ENCODE data around the gene TEDC1.

The TEDC1 gene

DNA sequence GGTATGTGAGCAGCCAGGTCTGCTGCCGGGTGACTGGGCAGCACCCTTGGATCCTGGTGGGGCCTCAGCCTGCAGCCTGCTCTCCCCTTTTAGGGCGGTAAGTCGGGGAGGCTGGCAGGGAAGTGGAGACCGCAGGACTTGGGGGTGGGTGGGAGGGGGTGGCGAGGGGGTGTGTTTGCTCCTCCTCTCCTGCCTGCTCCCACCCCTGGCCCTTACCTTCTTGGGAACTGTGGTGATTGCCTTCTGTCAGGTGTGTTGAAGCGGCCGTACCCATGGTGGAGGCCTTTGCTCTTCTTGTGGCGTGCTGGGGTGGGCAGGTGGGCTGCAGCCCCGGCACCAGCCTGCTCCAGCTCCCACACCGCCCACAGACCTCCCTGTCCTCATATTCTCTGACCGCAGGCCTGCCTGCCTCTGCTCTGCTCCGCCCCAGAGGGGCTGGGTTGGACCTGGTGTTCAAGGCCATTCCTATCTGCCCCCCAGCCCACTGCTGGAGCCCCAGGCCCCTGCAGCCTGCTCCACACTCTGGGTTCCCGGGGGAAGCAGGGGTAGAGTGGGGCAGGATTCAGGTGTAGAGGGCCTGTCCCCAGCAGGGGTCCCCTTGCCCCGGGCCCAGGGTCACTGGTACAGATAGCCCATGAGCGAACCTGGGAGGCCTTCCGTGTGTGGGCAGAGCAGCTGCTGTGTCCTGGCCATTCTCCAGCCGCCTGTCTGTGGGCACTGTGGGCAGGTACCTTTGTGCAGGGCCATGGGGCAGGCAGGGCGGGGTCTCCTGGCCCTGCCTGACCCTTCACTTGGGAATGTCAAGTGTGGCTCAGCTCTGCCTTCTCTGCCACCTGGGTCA lies 5.2 kb downstream of the TEDC1 start:
- no peak for DNase-seq (ENCODE audit: low read depth)

DNA sequence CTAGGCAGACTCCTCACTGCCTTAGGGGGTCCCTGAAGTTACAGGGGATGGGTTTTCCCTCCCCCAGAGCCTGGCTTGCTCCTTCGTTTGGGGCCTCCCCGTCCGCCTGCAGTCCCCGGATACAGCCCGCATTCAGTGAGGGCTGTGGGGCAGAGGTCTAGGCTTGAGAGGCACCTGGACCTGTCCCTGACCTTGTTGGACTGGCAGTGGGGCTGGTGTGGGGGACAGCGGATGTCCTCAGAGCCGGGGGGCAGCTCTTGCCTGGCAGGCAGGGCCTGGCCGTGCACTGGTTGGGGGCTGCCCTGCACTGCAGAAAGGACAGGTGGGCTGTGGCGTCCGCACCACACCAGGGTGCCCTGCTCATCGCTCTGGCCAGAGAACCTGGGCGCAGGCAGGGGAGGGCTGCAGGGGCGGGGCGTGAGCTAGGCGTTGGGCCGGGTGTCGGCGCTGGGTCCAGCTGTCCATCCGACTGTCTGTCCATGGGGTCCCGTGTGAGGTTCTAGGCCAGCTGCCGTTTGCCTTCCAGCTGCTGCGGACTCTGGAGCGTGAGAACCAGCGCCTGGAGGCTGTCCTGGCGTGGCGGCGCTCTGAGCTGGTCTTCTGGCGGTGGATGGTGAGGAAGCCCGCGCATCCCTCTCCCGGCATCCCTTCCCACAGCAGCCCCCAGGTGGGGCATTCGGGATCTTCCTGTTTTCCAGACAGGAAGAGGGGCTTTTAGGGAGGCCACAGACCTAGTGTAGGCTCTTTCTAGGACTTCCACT lies 6.0 kb downstream of the TEDC1 start:
- DNase-seq (ENCODE audit: low read depth): no peak

DNA sequence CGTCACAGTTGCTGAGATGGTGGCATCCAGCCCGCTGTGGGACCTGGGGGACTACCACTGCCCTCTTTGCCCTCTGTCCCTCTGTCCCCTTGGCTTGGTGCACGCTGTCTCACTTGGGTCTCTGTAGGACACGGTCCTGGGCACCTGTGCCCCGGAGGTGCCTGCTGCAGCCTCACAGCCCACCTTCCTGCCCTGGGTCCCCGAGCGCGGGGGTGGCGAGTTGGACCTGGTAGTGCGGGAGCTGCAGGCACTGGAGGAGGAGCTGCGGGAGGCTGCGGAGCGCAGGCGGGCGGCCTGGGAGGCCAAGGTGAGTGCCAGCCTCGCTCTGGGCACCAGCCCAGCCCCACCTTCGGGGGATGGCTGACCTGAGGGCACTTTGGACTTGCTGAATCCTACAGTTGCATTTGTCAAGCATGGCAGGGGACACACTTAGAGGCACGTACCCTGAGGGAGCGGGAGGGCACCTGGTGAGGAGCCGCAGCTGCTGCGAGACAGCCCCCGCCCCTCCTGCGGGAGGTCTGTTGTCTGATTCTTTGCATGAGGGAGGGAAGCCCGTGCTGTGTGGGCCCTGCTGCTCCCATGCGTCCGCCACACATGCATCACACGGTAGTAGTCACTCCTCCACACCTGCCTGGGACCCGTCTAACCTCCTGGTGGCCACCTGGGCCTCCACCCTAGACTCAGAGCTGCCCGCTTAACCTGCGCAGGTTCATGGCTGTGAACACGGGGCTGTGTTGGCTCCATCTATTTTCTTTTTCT lies 6.8 kb downstream of the TEDC1 start:
- no peak for DNase-seq (ENCODE audit: low read depth)

DNA sequence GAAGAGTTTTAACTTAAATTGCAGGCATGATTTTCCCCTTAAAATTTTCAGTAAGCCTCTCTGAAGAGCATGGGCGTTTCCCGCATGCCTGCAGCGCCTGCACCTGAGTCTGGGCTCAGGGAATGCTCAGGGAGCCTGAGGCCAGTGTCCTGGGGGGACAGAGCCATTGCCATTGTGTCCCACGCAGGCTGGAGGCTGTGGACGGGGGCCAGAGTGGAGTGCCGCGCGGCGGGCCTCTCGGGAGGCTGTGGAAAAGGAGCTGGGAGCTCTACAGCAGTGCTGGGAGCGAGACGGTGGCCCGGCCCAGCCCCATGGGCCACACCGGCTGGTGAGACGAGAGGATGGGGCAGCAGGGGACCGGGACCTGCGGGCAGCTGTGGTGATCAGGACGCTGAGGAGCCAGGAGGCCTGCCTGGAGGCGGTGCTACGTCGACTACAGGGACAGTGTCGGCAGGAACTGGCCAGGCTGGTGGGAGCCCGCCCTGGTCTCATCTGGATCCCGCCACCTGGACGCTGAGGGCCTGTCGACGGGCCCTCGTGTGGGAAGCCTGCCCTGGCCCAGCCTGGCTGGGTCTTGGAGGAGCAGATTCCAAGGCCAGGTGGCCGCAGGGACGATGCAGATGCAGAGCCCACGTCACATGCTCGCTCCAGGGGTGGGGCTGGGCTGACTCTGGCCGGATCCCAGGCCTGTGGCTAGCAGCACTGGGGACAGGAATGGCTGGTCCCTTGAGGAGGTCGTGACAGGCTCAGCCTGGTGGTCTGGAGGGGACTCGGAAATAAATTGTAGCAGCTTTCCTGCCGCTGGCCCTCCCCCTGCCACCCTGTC lies 7.6 kb downstream of the TEDC1 start:
- DNase-seq (ENCODE audit: low read depth): no peak

DNA sequence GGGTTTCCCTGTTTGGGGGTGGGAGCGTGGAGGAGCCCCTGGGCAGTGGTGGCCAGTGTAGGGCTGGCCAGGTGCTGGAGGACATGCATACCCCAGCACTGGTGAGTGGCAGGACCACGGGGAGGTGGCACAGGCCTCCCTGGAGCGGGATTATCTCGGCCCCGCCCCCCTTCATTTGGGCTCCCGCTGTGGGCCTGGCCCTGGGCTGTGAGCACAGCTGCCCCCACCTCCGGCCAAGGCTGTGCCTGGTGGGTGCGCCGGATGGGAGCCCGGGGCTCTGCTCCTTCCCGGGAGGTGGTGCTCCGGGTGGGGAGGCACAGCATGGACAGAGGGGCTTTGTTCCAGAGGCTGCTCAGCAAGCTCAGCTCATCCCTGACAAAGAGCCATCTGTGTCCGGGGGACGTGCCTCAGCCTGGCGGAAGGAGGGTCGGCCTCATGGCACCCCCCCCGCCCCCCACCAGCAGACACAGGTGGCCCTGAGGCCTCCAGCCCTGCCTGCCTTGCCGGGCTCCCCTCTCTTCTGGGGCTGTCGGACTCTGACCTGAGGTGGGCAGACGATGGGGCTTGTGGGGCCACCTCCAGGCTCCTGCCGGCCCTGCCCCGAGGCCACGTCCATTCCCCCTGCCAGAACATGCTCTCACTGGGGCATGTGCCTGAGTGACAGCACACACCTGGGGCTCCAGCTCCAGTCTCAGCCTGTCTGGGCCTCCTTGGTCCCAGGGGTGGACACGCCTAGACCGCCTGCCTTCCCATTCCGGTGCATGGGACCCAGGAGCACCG lies 8.4 kb downstream of the TEDC1 start:
- DNase-seq (ENCODE audit: low read depth): no peak

DNA sequence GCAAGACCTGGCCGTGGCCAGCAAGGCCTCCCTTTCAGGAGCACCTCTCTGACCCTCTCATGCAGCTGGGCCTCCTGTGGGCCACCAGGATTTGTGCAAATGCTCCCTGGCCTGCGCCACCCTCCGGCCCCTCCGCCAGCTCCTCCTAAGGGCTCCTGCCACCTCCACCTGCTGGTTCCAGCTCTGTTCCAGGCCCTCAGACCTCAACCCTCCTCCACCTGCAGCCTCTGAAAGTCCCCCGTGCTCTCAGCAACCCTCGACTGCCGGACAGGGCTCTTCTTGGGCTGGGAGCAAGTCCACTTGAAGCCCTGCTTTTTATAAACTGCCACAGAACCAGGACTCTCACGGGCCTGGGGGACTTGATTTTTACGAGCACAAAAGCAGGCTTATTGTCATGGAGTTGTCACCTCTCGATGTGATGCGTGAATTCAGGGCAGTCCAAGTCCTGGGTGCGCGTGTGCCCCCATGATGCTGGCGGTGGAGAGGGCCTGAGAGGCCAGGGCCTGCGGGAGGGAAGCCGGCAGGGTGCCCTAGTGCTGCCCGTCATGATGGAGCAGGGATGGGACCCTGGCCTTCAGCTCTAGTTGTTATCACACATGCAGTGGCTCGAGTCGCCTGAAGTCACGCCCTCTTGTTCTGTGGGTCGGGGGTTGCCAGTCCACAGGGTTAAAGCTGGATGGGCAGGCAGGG lies 9.1 kb downstream of the TEDC1 start:
- no peak for DNase-seq (ENCODE audit: low read depth)

DNA sequence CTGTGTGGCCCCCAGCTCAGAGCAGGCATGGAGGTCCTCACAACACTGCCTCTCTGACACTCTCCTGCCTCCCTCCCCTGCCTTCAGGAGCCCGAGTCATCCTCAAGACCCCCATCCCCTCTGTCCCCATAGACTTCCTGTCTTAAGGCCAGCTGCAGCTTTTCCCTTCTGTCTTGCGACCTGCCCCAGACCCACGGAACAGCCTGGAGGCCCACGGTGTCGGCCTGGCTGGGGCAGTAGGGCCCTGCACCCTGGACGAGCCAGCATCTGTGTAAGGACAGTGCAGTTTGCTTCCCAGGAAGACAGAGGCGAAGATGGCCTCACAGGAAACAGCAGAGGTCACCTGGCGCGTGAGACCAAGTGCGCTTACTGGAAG lies 9.7 kb downstream of the TEDC1 start:
- DNase-seq (ENCODE audit: low read depth): no peak

DNA sequence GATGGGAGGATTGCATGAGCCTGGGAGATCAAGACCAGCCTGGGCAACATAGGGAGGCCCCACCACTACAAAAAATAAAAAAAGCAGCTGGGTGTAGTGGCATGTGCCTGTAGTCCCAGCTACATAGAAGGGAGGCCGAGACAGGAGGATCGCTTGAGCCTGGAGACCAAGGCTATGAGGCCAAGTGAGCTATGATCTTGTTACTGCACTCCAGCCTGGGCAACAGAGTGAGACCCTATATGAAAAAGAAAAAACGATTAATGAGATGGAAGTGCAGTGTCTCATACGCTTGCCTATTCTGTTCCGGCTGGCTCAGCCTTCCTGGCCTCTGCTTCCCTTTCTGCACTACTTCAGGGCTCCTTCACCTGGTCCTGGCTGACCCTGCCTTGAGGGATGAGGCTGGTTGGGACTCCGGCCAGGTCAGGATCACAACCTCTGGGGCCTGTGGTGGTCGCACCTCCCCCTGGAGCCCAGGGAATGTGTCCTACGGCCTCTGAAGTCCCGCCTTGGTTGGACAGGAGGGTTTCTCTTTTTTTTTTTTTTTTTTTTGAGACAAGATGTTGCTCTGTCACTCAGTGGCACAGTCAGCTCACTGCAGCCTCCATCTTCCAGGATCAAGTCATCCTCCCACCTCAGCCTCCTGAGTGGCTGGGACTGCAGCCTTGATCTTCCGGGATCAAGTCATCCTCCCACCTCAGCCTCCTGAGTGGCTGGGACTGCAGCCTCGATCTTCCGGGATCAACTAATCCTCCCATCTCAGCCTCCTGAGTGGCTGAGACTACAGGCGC lies 10.7 kb downstream of the TEDC1 start:
- DNase-seq (ENCODE audit: low read depth): no peak

DNA sequence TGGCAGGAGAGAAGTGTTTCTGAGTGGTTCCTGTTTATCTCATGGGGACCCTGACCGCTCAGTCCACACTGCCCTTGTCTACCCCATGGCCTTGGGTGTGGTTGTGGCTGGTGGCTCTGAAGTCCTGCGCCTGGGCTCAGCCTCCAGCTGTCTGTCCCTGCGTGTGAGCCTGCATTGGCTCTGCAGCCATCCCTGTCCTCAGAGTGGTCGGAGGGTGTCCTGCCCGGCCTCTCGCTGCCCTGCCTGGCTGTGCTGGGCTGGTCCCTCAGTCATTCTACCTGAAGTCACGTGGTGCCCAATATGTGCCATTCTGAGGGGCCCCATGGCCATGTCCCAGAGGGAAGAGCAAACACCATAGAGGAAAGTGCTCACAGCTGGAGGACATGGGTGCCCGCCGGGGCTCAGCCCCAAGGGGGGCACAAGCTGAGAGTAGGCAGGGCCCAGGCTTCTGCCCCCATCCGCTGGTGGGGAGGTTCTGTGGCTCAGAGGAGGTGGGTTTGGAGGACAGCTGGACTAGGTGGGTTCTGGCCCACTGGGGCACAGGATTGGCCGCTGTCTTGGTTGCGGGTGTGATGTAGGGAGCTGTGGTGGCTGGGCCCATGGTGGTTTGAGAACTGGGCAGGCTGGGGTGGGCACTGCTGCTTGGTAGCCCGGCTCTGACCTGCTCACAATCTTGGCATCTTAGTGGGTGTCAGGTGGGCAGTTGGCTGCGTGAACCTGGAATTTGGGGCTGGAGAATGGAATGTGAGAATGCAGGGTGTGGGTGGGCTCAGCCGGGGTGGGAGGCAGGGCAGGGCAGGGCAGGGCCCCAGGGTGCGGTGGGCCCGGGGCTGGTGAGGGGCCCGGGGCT lies 11.6 kb downstream of the TEDC1 start:
- no peak for DNase-seq (ENCODE audit: low read depth)

DNA sequence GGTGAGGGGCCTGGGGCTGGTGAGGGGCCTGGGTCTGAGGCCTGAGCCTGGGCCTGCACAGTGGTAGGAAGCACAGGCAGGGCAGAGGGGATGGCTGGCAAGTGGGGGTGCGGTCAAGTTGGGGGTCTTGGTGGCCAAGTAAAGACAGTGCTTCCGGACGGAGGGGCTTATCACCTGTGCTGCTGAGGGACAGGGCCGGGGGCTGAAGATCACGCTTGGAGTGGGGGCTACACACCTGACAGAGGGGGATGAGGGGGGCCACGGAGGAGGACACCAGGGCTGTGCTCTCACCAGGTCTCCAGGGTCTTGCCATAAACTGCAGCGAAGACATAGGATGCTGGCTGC lies 12.2 kb downstream of the TEDC1 start:
- DNase-seq (ENCODE audit: low read depth): no peak

DNA sequence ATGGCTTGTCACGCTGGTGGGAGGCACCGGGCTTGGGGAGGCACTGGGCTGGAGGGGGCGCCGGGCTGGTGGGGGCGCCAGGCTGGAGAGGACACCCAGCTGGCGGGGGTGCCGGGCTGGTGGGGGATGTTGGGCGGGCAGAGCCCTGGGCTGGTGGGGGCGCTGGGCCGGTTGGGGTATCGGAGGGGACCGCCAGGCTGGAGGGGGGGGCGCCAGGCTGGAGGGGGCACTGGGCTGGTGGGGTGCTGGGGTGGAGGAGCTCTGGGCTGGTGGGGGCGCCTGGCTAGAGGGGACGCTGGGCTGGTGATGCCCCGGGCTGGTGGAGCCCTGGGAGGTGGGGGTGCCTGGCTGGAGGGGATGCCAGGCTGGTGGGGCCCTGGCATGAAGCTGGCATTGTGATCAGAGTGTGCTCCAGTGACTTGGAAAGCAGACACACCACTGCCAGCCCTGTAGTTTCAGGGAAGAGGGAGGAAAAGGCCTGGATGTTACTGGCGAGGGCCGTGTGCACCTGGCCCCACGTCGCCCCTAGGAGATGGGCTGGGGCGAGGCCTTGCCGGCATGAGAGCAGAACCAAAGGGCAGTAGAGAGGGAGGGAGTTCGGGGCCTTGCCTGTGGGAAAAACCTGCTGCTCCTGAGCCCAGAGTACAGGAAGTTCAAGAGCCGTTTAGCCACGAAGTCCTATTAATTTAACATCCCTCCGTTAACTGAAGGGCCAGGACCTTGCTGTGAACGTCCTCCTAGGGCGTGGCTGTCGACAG lies 13.1 kb downstream of the TEDC1 start:
- DNase-seq (ENCODE audit: low read depth): no peak

DNA sequence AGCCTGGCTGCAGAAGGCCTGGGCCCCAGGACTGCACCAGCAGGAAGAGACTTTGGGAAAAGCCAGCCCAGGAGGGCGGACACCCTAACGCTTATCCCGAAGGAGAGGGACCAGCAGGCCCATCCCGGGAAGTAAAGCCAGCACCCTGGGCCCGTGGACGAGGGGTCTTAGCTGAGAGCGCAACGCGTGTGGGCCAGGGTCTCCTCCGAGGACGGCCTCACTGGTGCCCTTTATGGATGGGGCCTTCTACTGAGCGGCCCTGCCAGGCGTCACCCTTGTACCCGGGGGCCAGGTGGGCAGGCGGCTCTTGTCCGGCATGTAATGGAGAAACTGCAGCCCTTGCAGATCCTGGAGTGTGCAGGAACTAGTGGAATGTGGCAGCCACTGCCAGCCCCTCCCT lies 14.1 kb downstream of the TEDC1 start:
- DNase-seq (ENCODE audit: low read depth): no peak

DNA sequence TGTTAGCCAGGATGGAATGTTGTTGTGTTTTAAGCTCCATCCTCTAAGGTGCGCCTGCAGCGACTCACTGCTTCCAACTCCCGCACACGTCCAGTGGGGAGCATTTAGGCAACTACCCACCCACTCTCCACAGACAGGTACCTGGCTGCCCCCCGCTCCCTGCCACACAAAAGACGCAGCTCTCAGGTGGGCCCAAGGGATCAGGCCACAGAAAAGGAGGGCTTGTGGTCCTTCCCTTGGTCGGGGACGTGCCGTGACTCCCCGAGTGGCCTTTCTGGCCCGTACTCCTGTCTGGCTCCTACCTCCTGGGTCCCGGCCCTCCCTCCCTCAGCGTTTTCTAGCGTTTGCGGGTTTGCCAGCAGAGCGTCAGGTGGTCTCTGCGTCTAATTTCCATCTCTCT lies 16.2 kb downstream of the TEDC1 start:
- no peak for DNase-seq (ENCODE audit: low read depth)

DNA sequence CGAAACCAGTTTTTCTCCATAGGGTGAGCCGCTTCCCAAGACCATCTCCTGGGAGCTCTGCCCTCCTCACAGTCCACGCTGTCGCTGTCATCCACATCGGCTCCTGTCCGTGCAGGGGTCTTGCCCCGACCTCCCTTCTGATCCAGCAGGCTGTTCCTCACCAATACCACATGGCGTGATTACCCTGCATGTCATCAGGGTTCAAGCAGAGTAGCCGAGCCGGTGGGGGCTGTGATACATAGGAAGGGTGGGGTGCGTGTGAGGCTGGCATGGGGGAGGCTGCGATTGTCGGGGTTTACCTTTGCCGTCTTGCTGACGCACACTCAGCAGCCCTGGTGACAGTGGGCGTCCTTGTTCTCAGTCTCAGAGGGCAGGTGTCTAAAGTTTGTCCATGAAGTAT lies 17.0 kb downstream of the TEDC1 start:
- DNase-seq (ENCODE audit: low read depth): no peak

DNA sequence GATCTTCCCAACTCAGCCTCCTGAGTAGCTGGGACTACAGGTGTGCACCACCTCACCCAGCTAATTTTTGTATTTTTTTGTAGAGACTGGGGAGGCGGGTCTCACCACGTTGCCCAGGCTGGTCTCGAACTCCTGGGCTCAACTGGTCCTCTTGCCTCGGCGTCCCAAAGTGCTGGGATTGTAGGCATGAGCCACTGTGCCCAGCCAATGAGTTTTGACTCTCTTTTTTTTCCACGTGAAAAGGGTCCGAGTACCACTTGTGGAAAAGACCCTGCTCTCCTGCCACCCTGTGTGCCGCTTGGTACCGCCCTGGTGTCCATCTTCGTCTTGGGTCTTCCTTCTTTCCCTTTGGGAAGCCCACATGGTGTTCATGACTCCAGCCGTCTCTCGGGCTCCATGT lies 17.6 kb downstream of the TEDC1 start:
- DNase-seq (ENCODE audit: low read depth): no peak

DNA sequence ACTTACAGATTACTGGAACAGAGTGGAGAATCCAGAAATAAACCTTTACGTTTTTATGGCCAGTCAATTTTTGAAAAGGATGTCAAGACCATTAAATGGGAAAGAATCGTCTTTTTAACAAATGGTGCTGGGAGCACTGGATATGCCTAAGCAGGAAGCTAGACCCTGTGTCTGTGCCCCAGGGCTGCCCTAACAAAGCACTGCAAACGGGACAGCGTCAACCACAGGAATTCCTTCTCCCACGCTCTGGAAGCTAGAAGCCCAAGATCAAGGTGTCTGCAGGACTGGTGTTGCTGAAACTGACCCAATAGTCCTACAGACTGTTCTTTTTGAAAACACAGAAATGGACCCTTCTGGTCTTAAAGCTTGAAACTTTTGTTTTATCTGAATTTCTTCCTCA lies 26.1 kb downstream of the TEDC1 start:
- DNase-seq (ENCODE audit: low read depth): no peak

DNA sequence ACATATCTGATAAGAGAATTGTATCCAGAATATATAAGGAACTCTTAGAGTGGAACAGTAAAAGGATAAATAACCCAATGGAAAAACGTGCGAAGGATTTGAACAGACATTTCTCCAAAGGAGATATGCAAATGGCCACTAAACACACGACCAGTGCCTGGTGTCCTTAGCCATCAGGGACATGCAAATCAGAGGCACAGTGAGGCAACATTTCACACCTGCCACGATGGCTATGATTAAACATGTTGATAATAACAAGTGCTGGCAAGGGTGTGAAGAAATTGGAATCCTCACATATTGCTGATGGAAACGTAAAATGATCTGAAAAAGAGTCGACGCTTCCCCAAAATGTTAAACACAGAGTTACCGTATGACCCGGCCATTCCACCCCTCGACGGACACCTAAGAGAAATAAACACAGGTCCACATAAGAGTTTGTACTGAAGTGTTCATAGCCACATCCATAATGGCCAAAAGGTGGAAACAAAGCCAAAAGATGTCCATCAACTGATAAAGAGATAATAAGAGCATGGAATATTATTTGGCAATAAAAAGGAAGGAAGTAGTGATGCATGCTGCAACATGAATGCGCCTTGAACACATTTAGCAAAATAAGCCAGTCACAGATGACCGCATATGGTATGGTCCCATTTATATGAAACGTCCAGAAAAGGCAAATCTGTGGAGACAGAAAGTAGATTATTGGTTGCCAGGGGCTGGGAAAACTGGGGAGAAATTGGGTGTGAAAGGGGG lies 29.1 kb downstream of the TEDC1 start:
- DNase-seq (ENCODE audit: low read depth): no peak

All from ELR (cell line).